Measurements from ENCODE around the gene NDUFB7.

The NDUFB7 gene

DNA sequence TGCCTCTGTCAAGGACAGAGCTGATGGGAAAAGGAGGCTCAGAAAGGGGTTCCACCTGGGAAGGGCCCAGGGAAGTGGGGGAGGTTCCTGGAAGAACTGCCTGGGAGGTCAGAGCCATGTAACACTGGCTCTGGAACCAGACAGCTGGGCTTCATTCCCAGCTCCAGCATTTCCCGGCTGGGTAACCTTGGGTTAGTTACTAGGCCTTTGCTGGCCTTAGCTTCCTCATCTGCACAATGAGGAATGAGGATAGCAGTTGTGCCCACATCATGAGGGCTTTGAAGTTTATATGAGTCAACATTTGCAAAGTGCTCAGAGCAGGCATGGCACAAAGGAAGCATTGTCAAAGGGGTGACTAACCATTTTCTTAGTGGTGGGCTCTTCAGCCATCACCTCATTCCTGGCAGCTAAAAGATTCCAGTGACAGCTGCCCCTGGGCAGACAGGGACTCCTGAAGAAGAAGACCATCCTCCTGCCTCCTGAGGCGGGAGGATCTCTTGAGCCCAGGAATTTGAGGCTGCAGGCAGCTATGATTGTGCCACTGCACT lies 51.9 kb downstream of the NDUFB7 start:
- no peak for FAIRE-seq

DNA sequence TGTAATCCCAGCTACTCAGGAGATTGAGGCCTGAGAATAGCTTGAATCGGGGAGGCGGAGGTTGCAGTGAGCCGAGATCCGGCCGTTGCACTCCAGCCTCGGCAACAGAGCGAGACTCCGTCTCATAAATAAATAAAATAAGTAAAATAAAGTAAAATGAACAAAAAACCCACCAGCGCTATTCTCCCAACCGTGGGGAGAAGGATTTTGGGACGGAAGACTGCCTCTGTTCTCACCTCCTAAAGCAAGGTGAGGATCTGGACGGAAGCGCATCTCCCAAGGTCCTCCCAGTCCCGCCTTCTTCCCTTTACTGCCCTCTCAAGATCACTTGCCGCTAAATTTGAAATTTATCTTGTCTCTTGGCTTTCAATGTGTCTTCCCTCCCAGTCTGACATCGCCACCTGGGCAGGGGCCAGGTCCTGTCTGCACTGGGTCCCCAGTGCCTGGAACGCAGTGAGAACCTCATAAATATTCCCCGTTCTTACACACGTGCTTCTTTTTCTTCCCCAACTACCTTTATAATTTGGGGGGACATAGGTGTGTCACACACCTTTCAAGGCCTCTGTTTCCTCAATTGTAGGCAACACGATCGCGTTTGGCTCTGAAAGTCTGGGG lies 52.5 kb downstream of the NDUFB7 start:
- FAIRE-seq = no peak

DNA sequence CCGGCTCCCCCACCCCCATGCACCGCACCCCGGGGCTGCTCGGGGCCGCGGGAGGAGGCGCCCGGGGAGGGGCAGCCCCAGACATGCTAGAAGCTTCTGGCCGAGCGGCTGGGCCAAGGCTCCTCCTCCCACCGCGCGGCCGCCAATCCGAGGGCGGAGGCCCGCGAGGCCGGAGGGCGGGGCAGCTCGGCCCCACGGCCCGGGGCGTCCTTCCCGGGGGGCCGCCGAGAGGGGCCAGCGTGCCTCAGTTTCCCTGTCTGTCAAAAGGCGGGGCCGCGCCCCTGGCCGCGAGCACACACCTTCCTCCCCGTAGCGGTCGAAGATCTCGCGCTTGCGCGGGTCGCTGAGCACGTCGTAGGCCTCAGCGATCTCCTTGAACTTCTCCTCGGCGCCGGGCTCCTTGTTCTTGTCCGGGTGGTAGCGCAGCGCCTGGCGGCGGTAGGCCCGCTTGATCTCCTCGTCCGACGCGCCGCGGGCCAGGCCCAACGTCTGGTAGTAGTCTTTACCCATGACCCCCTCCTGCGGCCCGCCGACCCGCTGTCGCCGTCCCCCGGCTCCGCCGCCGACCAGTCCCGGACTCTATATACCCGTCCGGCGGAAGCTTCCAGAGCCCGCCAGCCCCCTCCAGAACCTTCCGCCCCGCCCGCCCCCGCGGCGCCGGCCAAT lies 53.9 kb downstream of the NDUFB7 start, which contains the start of gene DNAJB1:
DNAJB1 (minus strand) TSS at position 558 of the 666 bp plus-strand sequence; CDS start at position 510, 48 bp downstream.
- FAIRE-seq = no peak

DNA sequence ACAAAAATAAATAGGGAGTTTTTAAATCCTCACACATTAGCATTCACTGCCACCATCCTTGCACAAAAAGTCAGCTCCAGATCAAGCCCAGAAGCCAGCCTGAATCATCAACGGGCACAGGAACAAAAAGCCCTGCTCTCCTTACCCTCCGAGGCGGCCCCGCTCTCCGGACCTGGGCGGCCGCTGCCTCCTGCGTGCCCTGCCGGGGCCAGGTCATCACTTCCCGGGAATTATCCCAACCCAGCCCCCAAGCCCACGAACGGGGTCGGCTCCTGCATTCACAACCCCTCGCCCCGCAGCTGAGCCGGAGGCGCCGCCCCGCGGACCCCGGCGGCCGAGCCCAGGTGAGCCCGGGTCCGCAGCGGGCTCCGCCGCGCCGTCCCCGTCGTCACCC lies 54.4 kb downstream of the NDUFB7 start:
- no peak for FAIRE-seq

DNA sequence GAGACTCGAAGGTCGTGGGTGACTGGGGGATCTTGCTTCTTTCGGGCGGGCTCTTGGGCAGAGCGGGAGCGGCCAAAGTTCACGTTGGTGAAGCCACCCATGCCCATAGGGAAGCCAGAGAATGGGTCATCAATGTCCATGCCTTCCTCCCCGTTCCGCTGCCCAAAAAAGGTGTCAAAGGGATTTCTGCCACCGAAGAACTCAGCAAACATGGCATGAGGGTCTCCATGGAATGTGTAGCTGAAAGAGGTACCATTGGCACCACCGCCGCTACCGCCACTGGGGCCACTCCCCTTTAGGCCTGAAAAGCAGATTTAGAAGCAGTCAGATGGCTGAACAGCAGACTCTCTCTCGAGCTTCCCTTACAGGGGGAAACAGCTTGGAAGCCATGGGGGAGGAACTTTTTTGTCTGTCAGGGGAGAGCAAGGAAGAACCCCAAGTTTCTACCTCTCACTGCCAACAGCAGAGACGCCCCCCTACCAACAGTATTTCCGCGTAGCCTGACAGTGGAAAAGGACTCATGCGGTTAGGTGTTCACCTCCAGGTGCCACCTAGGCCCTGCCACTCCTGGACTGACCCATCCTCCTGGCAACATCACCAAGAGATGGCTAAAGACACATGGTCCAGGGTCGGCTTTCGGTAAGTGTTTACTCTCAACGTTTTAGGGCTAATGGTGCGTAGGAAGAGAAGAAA lies 55.0 kb downstream of the NDUFB7 start:
- no peak for FAIRE-seq
